ENCODE measurements around the gene KRTAP12-4.
A peak's percentile ranks its signal among the peaks of the same experiment; 100 is the strongest.

The KRTAP12-4 gene

DNA sequence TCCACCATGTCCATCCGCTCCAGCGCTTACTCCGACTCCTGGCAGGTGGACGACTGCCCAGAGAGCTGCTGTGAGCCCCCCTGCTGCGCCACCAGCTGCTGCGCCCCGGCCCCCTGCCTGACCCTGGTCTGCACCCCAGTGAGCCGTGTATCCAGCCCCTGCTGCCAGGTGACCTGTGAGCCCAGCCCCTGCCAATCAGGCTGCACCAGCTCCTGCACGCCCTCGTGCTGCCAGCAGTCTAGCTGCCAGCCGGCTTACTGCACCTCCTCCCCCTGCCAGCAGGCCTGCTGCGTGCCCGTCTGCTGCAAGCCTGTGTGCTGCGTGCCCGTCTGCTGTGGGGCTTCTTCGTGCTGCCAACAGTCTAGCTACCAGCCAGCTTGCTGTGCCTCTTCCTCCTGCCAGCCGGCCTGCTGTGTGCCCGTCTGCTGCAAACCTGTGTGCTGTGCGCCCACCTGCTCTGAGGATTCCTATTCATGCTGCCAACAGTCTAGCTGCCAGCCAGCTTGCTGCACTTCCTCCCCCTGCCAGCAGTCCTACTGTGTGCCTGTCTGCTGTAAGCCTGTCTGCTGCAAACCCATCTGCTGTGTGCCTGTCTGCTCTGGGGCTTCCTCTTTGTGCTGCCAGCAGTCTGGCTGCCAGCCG lies 27.2 kb downstream of the KRTAP12-4 start:
- TF ChIP-seq NFIC (IDR thresholded peaks at IDR 0.05) (peak; percentile 40; the same call in 1 of the 2 replicates), TCF12 (IDR thresholded peaks at IDR 0.05; ENCODE audit: low read depth) (peak; percentile 20; the same call in 1 of the 2 replicates), TEAD4 (IDR thresholded peaks at IDR 0.05) (0 out of 2 replicates have a peak, but pooled peaks have one; percentile 13)

GRCh38 chr21:44626673-44627143 lies 27.8 kb downstream of the KRTAP12-4 start, which contains the start of gene KRTAP10-9:
Gene KRTAP10-9, plus strand, starts transcription at chr21:44627093. Its CDS starts 79 bp downstream, at chr21:44627172.
- no peak for TF ChIP-seq FOXM1 (IDR thresholded peaks at IDR 0.05; ENCODE audit: borderline replicate concordance, low read depth)
- no peak for TF ChIP-seq NFIC (IDR thresholded peaks at IDR 0.05)
- no peak for TF ChIP-seq RAD21 (IDR thresholded peaks at IDR 0.05; ENCODE audit: low read depth)
- no peak for TF ChIP-seq TCF12 (IDR thresholded peaks at IDR 0.05; ENCODE audit: low read depth)
- no peak for TF ChIP-seq USF1 (IDR thresholded peaks at IDR 0.05)
- no peak for TF ChIP-seq YY1 (IDR thresholded peaks at IDR 0.05; ENCODE audit: low read depth)
- no peak for TF ChIP-seq EGR1 (IDR thresholded peaks at IDR 0.05)
- no peak for TF ChIP-seq TEAD4 (IDR thresholded peaks at IDR 0.05)
- TF ChIP-seq MAX (IDR thresholded peaks at IDR 0.05): no peak
- TF ChIP-seq REST (IDR thresholded peaks at IDR 0.05; ENCODE audit: low read depth): no peak
- TF ChIP-seq CREB1 (IDR thresholded peaks at IDR 0.05; ENCODE audit: low read depth): no peak
- no peak for TF ChIP-seq CEBPB (IDR thresholded peaks at IDR 0.05)

DNA sequence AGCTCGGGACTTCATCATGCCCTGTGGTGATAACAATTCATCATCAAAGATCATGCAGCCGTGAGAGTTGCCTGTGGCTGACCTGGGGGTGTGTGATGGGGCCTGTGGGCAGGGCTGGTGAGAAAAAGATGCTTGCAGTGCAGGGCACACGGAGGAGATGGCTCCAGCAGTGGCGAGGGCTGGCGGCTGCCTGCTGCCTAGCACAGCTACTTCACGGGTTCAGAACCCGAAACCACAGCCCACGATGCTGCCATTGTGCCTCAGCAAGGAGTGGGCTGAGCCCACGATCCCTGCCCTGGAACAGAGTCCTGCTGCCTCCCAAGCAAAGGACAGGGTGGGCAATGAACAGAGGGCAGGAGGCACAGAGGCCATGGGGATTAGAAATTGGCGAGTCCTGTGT lies 28.2 kb downstream of the KRTAP12-4 start:
- TF ChIP-seq MAX (IDR thresholded peaks at IDR 0.05) (no peak), EP300 (IDR thresholded peaks at IDR 0.05; ENCODE audit: borderline replicate concordance) (no peak), YY1 (IDR thresholded peaks at IDR 0.05; ENCODE audit: low read depth) (no peak), CEBPB (IDR thresholded peaks at IDR 0.05) (no peak), USF1 (IDR thresholded peaks at IDR 0.05) (no peak), ZBTB7A (IDR thresholded peaks at IDR 0.05; ENCODE audit: low read depth) (no peak), TEAD4 (IDR thresholded peaks at IDR 0.05) (no peak), TAF1 (IDR thresholded peaks at IDR 0.05; ENCODE audit: low read depth) (no peak), CREB1 (IDR thresholded peaks at IDR 0.05; ENCODE audit: low read depth) (no peak), NFIC (IDR thresholded peaks at IDR 0.05) (no peak), TCF12 (IDR thresholded peaks at IDR 0.05; ENCODE audit: low read depth) (no peak), FOXM1 (IDR thresholded peaks at IDR 0.05; ENCODE audit: borderline replicate concordance, low read depth) (no peak), RAD21 (IDR thresholded peaks at IDR 0.05; ENCODE audit: low read depth) (no peak), EGR1 (IDR thresholded peaks at IDR 0.05) (no peak), REST (IDR thresholded peaks at IDR 0.05; ENCODE audit: low read depth) (no peak)

- TF ChIP-seq TCF12 (IDR thresholded peaks at IDR 0.05; ENCODE audit: low read depth) (no peak), RAD21 (IDR thresholded peaks at IDR 0.05; ENCODE audit: low read depth) (no peak), EGR1 (IDR thresholded peaks at IDR 0.05) (no peak)
These were observed 28.7 kb downstream of the KRTAP12-4 start for GRCh38 chr21:44625756-44626155.

GRCh38 chr21:44623575-44623974 lies 30.9 kb downstream of the KRTAP12-4 start:
- TF ChIP-seq TAF1 (IDR thresholded peaks at IDR 0.05; ENCODE audit: low read depth) (no peak), FOXM1 (IDR thresholded peaks at IDR 0.05; ENCODE audit: borderline replicate concordance, low read depth) (no peak), RAD21 (IDR thresholded peaks at IDR 0.05; ENCODE audit: low read depth) (no peak), NFIC (IDR thresholded peaks at IDR 0.05) (no peak), EP300 (IDR thresholded peaks at IDR 0.05; ENCODE audit: borderline replicate concordance) (no peak), MAX (IDR thresholded peaks at IDR 0.05) (no peak), YY1 (IDR thresholded peaks at IDR 0.05; ENCODE audit: low read depth) (no peak)

DNA sequence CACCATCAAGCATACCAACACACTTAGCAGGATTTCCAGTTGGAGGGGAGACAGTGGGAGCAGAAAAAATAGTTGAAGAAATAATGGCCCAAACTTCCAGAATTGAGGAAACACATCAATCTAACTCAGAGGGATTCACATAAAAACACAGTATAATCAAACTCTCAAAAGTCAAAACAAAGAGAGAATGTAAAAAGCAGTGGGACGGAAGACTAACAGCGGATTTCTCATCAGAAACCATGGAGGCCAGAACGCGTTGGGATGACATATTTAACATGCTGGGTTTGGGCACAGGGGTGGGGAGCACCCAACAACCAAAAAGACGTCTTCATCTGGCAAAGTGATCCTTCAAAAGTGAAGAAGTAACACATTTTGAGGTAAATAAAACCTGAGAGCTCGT lies 34.6 kb downstream of the KRTAP12-4 start:
- TF ChIP-seq CEBPB (IDR thresholded peaks at IDR 0.05) (no peak), USF1 (IDR thresholded peaks at IDR 0.05) (no peak), EGR1 (IDR thresholded peaks at IDR 0.05) (no peak), MAX (IDR thresholded peaks at IDR 0.05) (no peak), ZBTB7A (IDR thresholded peaks at IDR 0.05; ENCODE audit: low read depth) (no peak), EP300 (IDR thresholded peaks at IDR 0.05; ENCODE audit: borderline replicate concordance) (no peak), REST (IDR thresholded peaks at IDR 0.05; ENCODE audit: low read depth) (no peak), TAF1 (IDR thresholded peaks at IDR 0.05; ENCODE audit: low read depth) (no peak), YY1 (IDR thresholded peaks at IDR 0.05; ENCODE audit: low read depth) (no peak), RAD21 (IDR thresholded peaks at IDR 0.05; ENCODE audit: low read depth) (no peak), NFIC (IDR thresholded peaks at IDR 0.05) (no peak), TEAD4 (IDR thresholded peaks at IDR 0.05) (no peak), CREB1 (IDR thresholded peaks at IDR 0.05; ENCODE audit: low read depth) (no peak), TCF12 (IDR thresholded peaks at IDR 0.05; ENCODE audit: low read depth) (no peak), FOXM1 (IDR thresholded peaks at IDR 0.05; ENCODE audit: borderline replicate concordance, low read depth) (no peak)
